Measurements from ENCODE around the gene HTRA1.

HTRA1 gene

GRCh38 chr10:122497241-122497640 is 35.9 kb downstream of the HTRA1 start:
- Histone ChIP-seq H3K36me3 (ENCODE audit: control insufficient read depth in 1 of 2, insufficient read depth in 2 of 2, low read length in 2 of 2) (peaks cover 8 to 14% of the 10 kb centered on the region in 2 experiments), H3K27me3 (ENCODE audit: insufficient read depth, low read length) (no peaks in the 10 kb centered on the region), H3K23ac (ENCODE audit: low read length) (no peak overlapping the region), H2AK5ac (ENCODE audit: low read length) (no peak overlapping the region), H3K79me1 (ENCODE audit: low read length) (peaks cover 7% of the 10 kb centered on the region), H3K18ac (ENCODE audit: low read length) (no peak overlapping the region), H3K4me1 (ENCODE audit: control insufficient read depth in 1 of 2, insufficient read depth in 2 of 2, low read length in 2 of 2) (peaks cover 5 to 12% of the 10 kb centered on the region in 2 experiments), H3K9ac (ENCODE audit: low read length) (no peak overlapping the region), H4K91ac (ENCODE audit: low read depth, low read length) (no peak overlapping the region), H4K8ac (ENCODE audit: low read depth, low read length) (no peak overlapping the region), H2BK120ac (ENCODE audit: insufficient read depth, low read length, poor library complexity) (no peak overlapping the region), H2BK5ac (ENCODE audit: low read depth, low read length, poor library complexity) (no peak overlapping the region), H3K4ac (ENCODE audit: low read depth, low read length) (no peak overlapping the region), H4K12ac (ENCODE audit: low read depth, low read length) (no peak overlapping the region), H3K79me2 (ENCODE audit: control insufficient read depth, insufficient read depth, low read length, poor library complexity) (no peaks in the 10 kb centered on the region), H2AFZ (ENCODE audit: insufficient read depth, low read length, poor library complexity) (no peak overlapping the region), H3K4me2 (ENCODE audit: low read length) (no peak overlapping the region), H3K9me3 (ENCODE audit: insufficient read depth, low read depth, low read length) (no peaks in the 10 kb centered on the region), H3K14ac (ENCODE audit: low read length) (no peak overlapping the region), H3K4me3 (ENCODE audit: low read depth, low read length) (no peak overlapping the region), H2BK12ac (ENCODE audit: low read length) (no peak overlapping the region), H3K27ac (ENCODE audit: low read depth, low read length) (no peak overlapping the region)
- no CpG with 5 or more reads among the region's 2 CpGs for WGBS (ENCODE audit: extremely low coverage, insufficient coverage, insufficient read length)
- no peak for DNase-seq

- Histone ChIP-seq H2BK5ac (ENCODE audit: low read depth, low read length, poor library complexity) (no peak overlapping the region), H3K9ac (ENCODE audit: low read length) (no peak overlapping the region), H3K4me2 (ENCODE audit: low read length) (no peak overlapping the region), H3K27me3 (ENCODE audit: insufficient read depth, low read length) (no peaks in the 10 kb centered on the region), H2AK5ac (ENCODE audit: low read length) (no peak overlapping the region), H4K12ac (ENCODE audit: low read depth, low read length) (no peak overlapping the region), H4K91ac (ENCODE audit: low read depth, low read length) (no peak overlapping the region), H4K8ac (ENCODE audit: low read depth, low read length) (no peak overlapping the region), H3K79me2 (ENCODE audit: control insufficient read depth, insufficient read depth, low read length, poor library complexity) (no peaks in the 10 kb centered on the region), H3K4me1 (ENCODE audit: control insufficient read depth in 1 of 2, insufficient read depth in 2 of 2, low read length in 2 of 2) (peaks cover 14 to 23% of the 10 kb centered on the region in 2 experiments), H2BK12ac (ENCODE audit: low read length) (no peak overlapping the region), H3K23ac (ENCODE audit: low read length) (no peak overlapping the region), H2BK120ac (ENCODE audit: insufficient read depth, low read length, poor library complexity) (no peak overlapping the region), H3K79me1 (ENCODE audit: low read length) (peaks cover 13% of the 10 kb centered on the region), H3K27ac (ENCODE audit: low read depth, low read length) (no peak overlapping the region), H3K36me3 (ENCODE audit: control insufficient read depth in 1 of 2, insufficient read depth in 2 of 2, low read length in 2 of 2) (peaks cover 5 to 9% of the 10 kb centered on the region in 2 experiments), H3K9me3 (ENCODE audit: insufficient read depth, low read depth, low read length) (no peaks in the 10 kb centered on the region), H3K4ac (ENCODE audit: low read depth, low read length) (no peak overlapping the region), H3K14ac (ENCODE audit: low read length) (no peak overlapping the region), H3K18ac (ENCODE audit: low read length) (no peak overlapping the region), H3K4me3 (ENCODE audit: low read depth, low read length) (no peak overlapping the region), H2AFZ (ENCODE audit: insufficient read depth, low read length, poor library complexity) (no peak overlapping the region)
- no peak for DNase-seq
- WGBS (ENCODE audit: extremely low coverage, insufficient coverage, insufficient read length) = no CpG with 5 or more reads among the region's 5 CpGs
These were observed 37.2 kb downstream of the HTRA1 start for GRCh38 chr10:122498521-122498920.

- no peak overlapping the region for H3K14ac ChIP-seq (ENCODE audit: low read length)
- H3K18ac ChIP-seq (ENCODE audit: low read length) = no peak overlapping the region
- H3K27me3 ChIP-seq (ENCODE audit: insufficient read depth, low read length) = no peaks in the 10 kb centered on the region
- H3K9me3 ChIP-seq (ENCODE audit: insufficient read depth, low read depth, low read length) = no peaks in the 10 kb centered on the region
- no peak for DNase-seq
- no peak overlapping the region for H2AFZ ChIP-seq (ENCODE audit: insufficient read depth, low read length, poor library complexity)
- peaks cover 19 to 28% of the 10 kb centered on the region in 2 experiments for H3K4me1 ChIP-seq (ENCODE audit: control insufficient read depth in 1 of 2, insufficient read depth in 2 of 2, low read length in 2 of 2)
- H3K4me3 ChIP-seq (ENCODE audit: low read depth, low read length) = no peak overlapping the region
- H3K9ac ChIP-seq (ENCODE audit: low read length) = no peak overlapping the region
- peaks cover 5 to 9% of the 10 kb centered on the region in 2 experiments for H3K36me3 ChIP-seq (ENCODE audit: control insufficient read depth in 1 of 2, insufficient read depth in 2 of 2, low read length in 2 of 2)
- no peak overlapping the region for H3K4ac ChIP-seq (ENCODE audit: low read depth, low read length)
- H2BK12ac ChIP-seq (ENCODE audit: low read length) = no peak overlapping the region
- H3K27ac ChIP-seq (ENCODE audit: low read depth, low read length) = no peak overlapping the region
- H4K12ac ChIP-seq (ENCODE audit: low read depth, low read length) = no peak overlapping the region
- H3K4me2 ChIP-seq (ENCODE audit: low read length) = no peak overlapping the region
- H2BK120ac ChIP-seq (ENCODE audit: insufficient read depth, low read length, poor library complexity) = no peak overlapping the region
- no peaks in the 10 kb centered on the region for H3K79me2 ChIP-seq (ENCODE audit: control insufficient read depth, insufficient read depth, low read length, poor library complexity)
- peaks cover 18% of the 10 kb centered on the region for H3K79me1 ChIP-seq (ENCODE audit: low read length)
- no CpG with 5 or more reads among the region's 8 CpGs for WGBS (ENCODE audit: extremely low coverage, insufficient coverage, insufficient read length)
- no peak overlapping the region for H4K91ac ChIP-seq (ENCODE audit: low read depth, low read length)
- H2AK5ac ChIP-seq (ENCODE audit: low read length) = no peak overlapping the region
- H2BK5ac ChIP-seq (ENCODE audit: low read depth, low read length, poor library complexity) = no peak overlapping the region
- H4K8ac ChIP-seq (ENCODE audit: low read depth, low read length) = no peak overlapping the region
- no peak overlapping the region for H3K23ac ChIP-seq (ENCODE audit: low read length)
These were observed 37.7 kb downstream of the HTRA1 start for GRCh38 chr10:122499012-122499411.

GRCh38 chr10:122499491-122499941 is 38.2 kb downstream of the HTRA1 start:
- Histone ChIP-seq H3K23ac (ENCODE audit: low read length) (no peak overlapping the region), H2BK120ac (ENCODE audit: insufficient read depth, low read length, poor library complexity) (no peak overlapping the region), H3K18ac (ENCODE audit: low read length) (no peak overlapping the region), H4K8ac (ENCODE audit: low read depth, low read length) (no peak overlapping the region), H3K27me3 (ENCODE audit: insufficient read depth, low read length) (no peaks in the 10 kb centered on the region), H3K4ac (ENCODE audit: low read depth, low read length) (no peak overlapping the region), H3K9ac (ENCODE audit: low read length) (no peak overlapping the region), H4K91ac (ENCODE audit: low read depth, low read length) (no peak overlapping the region), H3K36me3 (ENCODE audit: control insufficient read depth in 1 of 2, insufficient read depth in 2 of 2, low read length in 2 of 2) (peaks cover 5 to 9% of the 10 kb centered on the region in 2 experiments), H3K27ac (ENCODE audit: low read depth, low read length) (no peak overlapping the region), H4K12ac (ENCODE audit: low read depth, low read length) (no peak overlapping the region), H3K4me2 (ENCODE audit: low read length) (no peak overlapping the region), H2AK5ac (ENCODE audit: low read length) (no peak overlapping the region), H3K79me1 (ENCODE audit: low read length) (peaks cover 23% of the 10 kb centered on the region), H3K14ac (ENCODE audit: low read length) (no peak overlapping the region), H2AFZ (ENCODE audit: insufficient read depth, low read length, poor library complexity) (no peak overlapping the region), H3K4me1 (ENCODE audit: control insufficient read depth in 1 of 2, insufficient read depth in 2 of 2, low read length in 2 of 2) (peaks cover 19 to 31% of the 10 kb centered on the region in 2 experiments), H2BK5ac (ENCODE audit: low read depth, low read length, poor library complexity) (no peak overlapping the region), H2BK12ac (ENCODE audit: low read length) (no peak overlapping the region), H3K79me2 (ENCODE audit: control insufficient read depth, insufficient read depth, low read length, poor library complexity) (no peaks in the 10 kb centered on the region), H3K9me3 (ENCODE audit: insufficient read depth, low read depth, low read length) (no peaks in the 10 kb centered on the region), H3K4me3 (ENCODE audit: low read depth, low read length) (no peak overlapping the region)
- no peak for DNase-seq
- WGBS (ENCODE audit: extremely low coverage, insufficient coverage, insufficient read length) = no CpG with 5 or more reads among the region's 5 CpGs

Data from trophoblast cell (in vitro differentiated cells and primary cell).